LHCN-M2 (cell line): Measurements from ENCODE around the gene PCDH1. TPM values are rescaled to one million over a fixed set of nuclear protein-coding genes. Genes with fewer than 3 reads are reported as not detected.

Experiments used
- DNase-seq: peaks from one replicate; pipeline ENCODE4 v3.0.0-alpha.2; 2012; ENCODE audit warnings: low read depth
- total RNA-seq: library from RNA; depleted of rRNA; stranded (reverse); fragments of >200 nt; gene quantifications from 2 replicates; pipeline ENCODE4 v1.2.3, GENCODE V29; 2014

The PCDH1 gene
- total RNA-seq, 1 experiment from 2014 or later = not detected

- DNase-seq = no peak
These were observed 4.3 kb downstream of the PCDH1 start for GRCh38 chr5:141873933-141874261.

- no peak for DNase-seq
These were observed 5.5 kb downstream of the PCDH1 start for GRCh38 chr5:141872496-141873356.

- no peak for DNase-seq
These were observed 6.3 kb downstream of the PCDH1 start for GRCh38 chr5:141871870-141872269.

- DNase-seq = no peak
These were observed 7.3 kb downstream of the PCDH1 start for GRCh38 chr5:141870871-141871270.

- no peak for DNase-seq
These were observed 8.0 kb downstream of the PCDH1 start for GRCh38 chr5:141870228-141870627.

GRCh38 chr5:141869514-141869913, 8.7 kb downstream of the PCDH1 start:
- DNase-seq = no peak

- DNase-seq = no peak
These were observed 9.2 kb downstream of the PCDH1 start for GRCh38 chr5:141869040-141869439.

GRCh38 chr5:141868541-141868940, 9.7 kb downstream of the PCDH1 start:
- no peak for DNase-seq

- no peak for DNase-seq
These were observed 10.6 kb downstream of the PCDH1 start for GRCh38 chr5:141867651-141868050.

GRCh38 chr5:141867139-141867538, 11.1 kb downstream of the PCDH1 start:
- DNase-seq = no peak

- DNase-seq = no peak
These were observed 12.1 kb downstream of the PCDH1 start for GRCh38 chr5:141866096-141866495.

- DNase-seq = no peak
These were observed 12.8 kb downstream of the PCDH1 start for GRCh38 chr5:141865406-141865805.

GRCh38 chr5:141864371-141865370, 13.5 kb downstream of the PCDH1 start:
- no peak for DNase-seq

GRCh38 chr5:141863569-141864178, 14.5 kb downstream of the PCDH1 start:
- DNase-seq = no peak

GRCh38 chr5:141862936-141863543, 15.2 kb downstream of the PCDH1 start:
- DNase-seq = no peak

- no peak for DNase-seq
These were observed 17.0 kb downstream of the PCDH1 start for GRCh38 chr5:141861194-141861593.

GRCh38 chr5:141858079-141858765, 20.0 kb downstream of the PCDH1 start:
- DNase-seq = no peak

GRCh38 chr5:141857226-141857625, 21.0 kb downstream of the PCDH1 start:
- DNase-seq = no peak

GRCh38 chr5:141856037-141856790, 22.0 kb downstream of the PCDH1 start:
- DNase-seq = no peak
